ENCODE data around the gene IL36A. TPM values are rescaled to one million over a fixed set of nuclear protein-coding genes. Genes with fewer than 3 reads are reported as not detected.

Gene IL36A
- total RNA-seq, 1 donor from 2014 or later: not detected

GRCh38 chr2:112962308-112963175, 42.7 kb upstream of the IL36A start:
- ATAC-seq (no peak), DNase-seq (no peak)
- Histone ChIP-seq H3K36me3 (no peaks in the 10 kb centered on the region), H3K4me1 (no peaks in the 10 kb centered on the region), H3K27ac (no peak overlapping the region), H3K27me3 (ENCODE audit: low read depth) (no peaks in the 10 kb centered on the region), H3K4me3 (no peak overlapping the region), H3K9me3 (no peaks in the 10 kb centered on the region)
- TF ChIP-seq CTCF (IDR thresholded peaks at IDR 0.05): no peak
- intact Hi-C loops (cut with DNase I): no loop called here

- no peak for TF ChIP-seq CTCF (IDR thresholded peaks at IDR 0.05)
- intact Hi-C loops (cut with DNase I): no loop called here
- no peaks in the 10 kb centered on the region for H3K4me1 ChIP-seq
- no peaks in the 10 kb centered on the region for H3K27me3 ChIP-seq (ENCODE audit: low read depth)
- no peak overlapping the region for H3K27ac ChIP-seq
- H3K4me3 ChIP-seq: no peak overlapping the region
- ATAC-seq: no peak
- H3K36me3 ChIP-seq: no peaks in the 10 kb centered on the region
- no peak for DNase-seq
- no peaks in the 10 kb centered on the region for H3K9me3 ChIP-seq
Observed at GRCh38 chr2:112967023-112967422, 38.2 kb upstream of the IL36A start.

- ATAC-seq (no peak), DNase-seq (no peak)
- Histone ChIP-seq H3K27ac (no peak overlapping the region), H3K4me1 (no peaks in the 10 kb centered on the region), H3K36me3 (no peaks in the 10 kb centered on the region), H3K27me3 (ENCODE audit: low read depth) (no peaks in the 10 kb centered on the region), H3K4me3 (no peak overlapping the region), H3K9me3 (no peaks in the 10 kb centered on the region)
- intact Hi-C loops (cut with DNase I): no loop called here
- no peak for TF ChIP-seq CTCF (IDR thresholded peaks at IDR 0.05)
Observed at GRCh38 chr2:112972423-112973086, 32.7 kb upstream of the IL36A start.

GRCh38 chr2:112973156-112973555, 32.1 kb upstream of the IL36A start:
- Histone ChIP-seq H3K27me3 (ENCODE audit: low read depth) (no peaks in the 10 kb centered on the region), H3K36me3 (no peaks in the 10 kb centered on the region), H3K9me3 (no peaks in the 10 kb centered on the region), H3K27ac (no peak overlapping the region), H3K4me1 (no peaks in the 10 kb centered on the region), H3K4me3 (no peak overlapping the region)
- TF ChIP-seq CTCF (IDR thresholded peaks at IDR 0.05): no peak
- intact Hi-C loops (cut with DNase I): no loop called here
- ATAC-seq (no peak), DNase-seq (no peak)

GRCh38 chr2:112977559-112978056, 27.7 kb upstream of the IL36A start, which contains the start of gene IL36G:
TSS of gene IL36G (plus strand) at chr2:112978006. CDS start at chr2:112978639, 633 bp downstream.
- no peak within 1 kb of the TSS for H3K4me3 ChIP-seq
- intact Hi-C loops (cut with DNase I): no loop called here
- H3K4me1 ChIP-seq: no peaks in the 10 kb centered on the region
- H3K27ac ChIP-seq: no peak within 1 kb of the TSS
- no peaks in the 10 kb centered on the region for H3K36me3 ChIP-seq
- TF ChIP-seq CTCF (IDR thresholded peaks at IDR 0.05): no peak
- H3K27me3 ChIP-seq (ENCODE audit: low read depth): no peaks in the 10 kb centered on the region
- ATAC-seq (no peak), DNase-seq (no peak)
- no peaks in the 10 kb centered on the region for H3K9me3 ChIP-seq

Measured in lower lobe of right lung (tissue), 2 donors.